ENCODE data around the gene LY6G6D.

The LY6G6D gene

GRCh38 chr6:31750411-31751022 is 35.4 kb downstream of the LY6G6D start:
- peaks cover 26% of the 10 kb centered on the region for H3K36me3 ChIP-seq (ENCODE audit: insufficient read depth, low read length)
- no peak overlapping the region for H2AFZ ChIP-seq (ENCODE audit: low read length)
- H3K27ac ChIP-seq (ENCODE audit: low read depth, low read length, poor library complexity, severe bottlenecking) = no peak overlapping the region
- no peaks in the 10 kb centered on the region for H3K27me3 ChIP-seq (ENCODE audit: insufficient read depth, low read length)
- H3F3A ChIP-seq (ENCODE audit: insufficient read depth, low read length) = no peaks in the 10 kb centered on the region
- no peaks in the 10 kb centered on the region for H3K79me2 ChIP-seq (ENCODE audit: insufficient read depth, low read length)
- H3K4me3 ChIP-seq (ENCODE audit: low read depth, low read length, poor library complexity, severe bottlenecking) = no peak overlapping the region
- H3K9me2 ChIP-seq (ENCODE audit: low read depth, low read length) = no peaks in the 10 kb centered on the region
- no peaks in the 10 kb centered on the region for H4K20me1 ChIP-seq (ENCODE audit: insufficient read depth, low read length)
- H3K4me1 ChIP-seq (ENCODE audit: insufficient read depth, low read length, severe bottlenecking) = no peaks in the 10 kb centered on the region
- no peak overlapping the region for H3K9ac ChIP-seq (ENCODE audit: low read length)
- H3K9me3 ChIP-seq (ENCODE audit: low read length) = no peaks in the 10 kb centered on the region
- TF ChIP-seq EZH2 (IDR thresholded peaks at IDR 0.05; ENCODE audit: borderline replicate concordance, low read length) (no peak), CTCF (IDR thresholded peaks at IDR 0.05; ENCODE audit: low read length) (no peak)
- no peak overlapping the region for H3K4me2 ChIP-seq (ENCODE audit: low read length)

- Histone ChIP-seq H3K9me3 (ENCODE audit: low read length) (no peaks in the 10 kb centered on the region), H2AFZ (ENCODE audit: low read length) (no peak overlapping the region), H3K9ac (ENCODE audit: low read length) (no peak overlapping the region), H3K9me2 (ENCODE audit: low read depth, low read length) (no peaks in the 10 kb centered on the region), H3F3A (ENCODE audit: insufficient read depth, low read length) (no peaks in the 10 kb centered on the region), H3K4me1 (ENCODE audit: insufficient read depth, low read length, severe bottlenecking) (no peaks in the 10 kb centered on the region), H3K79me2 (ENCODE audit: insufficient read depth, low read length) (no peaks in the 10 kb centered on the region), H3K4me3 (ENCODE audit: low read depth, low read length, poor library complexity, severe bottlenecking) (no peak overlapping the region), H3K27me3 (ENCODE audit: insufficient read depth, low read length) (no peaks in the 10 kb centered on the region), H3K27ac (ENCODE audit: low read depth, low read length, poor library complexity, severe bottlenecking) (no peak overlapping the region), H3K4me2 (ENCODE audit: low read length) (no peak overlapping the region), H3K36me3 (ENCODE audit: insufficient read depth, low read length) (peaks cover 16% of the 10 kb centered on the region; the same call in 1 of the 2 replicates), H4K20me1 (ENCODE audit: insufficient read depth, low read length) (no peaks in the 10 kb centered on the region)
- TF ChIP-seq CTCF (IDR thresholded peaks at IDR 0.05; ENCODE audit: low read length) (no peak), EZH2 (IDR thresholded peaks at IDR 0.05; ENCODE audit: borderline replicate concordance, low read length) (no peak)
Measured at GRCh38 chr6:31752739-31753319, 37.7 kb downstream of the LY6G6D start.

GRCh38 chr6:31758281-31758680 is 43.1 kb downstream of the LY6G6D start:
- Histone ChIP-seq H3K9me2 (ENCODE audit: low read depth, low read length) (no peaks in the 10 kb centered on the region), H2AFZ (ENCODE audit: low read length) (no peak overlapping the region), H3K9ac (ENCODE audit: low read length) (no peak overlapping the region), H4K20me1 (ENCODE audit: insufficient read depth, low read length) (no peaks in the 10 kb centered on the region), H3K36me3 (ENCODE audit: insufficient read depth, low read length) (peaks cover 55% of the 10 kb centered on the region), H3K79me2 (ENCODE audit: insufficient read depth, low read length) (no peaks in the 10 kb centered on the region), H3K9me3 (ENCODE audit: low read length) (no peaks in the 10 kb centered on the region), H3K4me2 (ENCODE audit: low read length) (no peak overlapping the region), H3K4me3 (ENCODE audit: low read depth, low read length, poor library complexity, severe bottlenecking) (no peak overlapping the region), H3K27me3 (ENCODE audit: insufficient read depth, low read length) (no peaks in the 10 kb centered on the region), H3F3A (ENCODE audit: insufficient read depth, low read length) (no peaks in the 10 kb centered on the region), H3K4me1 (ENCODE audit: insufficient read depth, low read length, severe bottlenecking) (no peaks in the 10 kb centered on the region), H3K27ac (ENCODE audit: low read depth, low read length, poor library complexity, severe bottlenecking) (no peak overlapping the region)
- no peak for TF ChIP-seq EZH2 (IDR thresholded peaks at IDR 0.05; ENCODE audit: borderline replicate concordance, low read length)
- no peak for TF ChIP-seq CTCF (IDR thresholded peaks at IDR 0.05; ENCODE audit: low read length)

Measured in OCI-LY1 (cell line).